Thyroid gland (tissue), 4 donors: ENCODE results near the gene TMEM271. TPM values are rescaled to one million over a fixed set of nuclear protein-coding genes. Genes with fewer than 3 reads are reported as not detected.

Experiments used
- DNase-seq, 2 donors: peaks; one replicate each; pipeline ENCODE4 v3.0.0-alpha.2; 2019
- H3K27ac ChIP-seq, 3 donors: fragments of 200-600 bp; sonication (generic); 1 replicate in 2 of 3; 2 replicates in 1 of 3; pipeline ENCODE4 v1.5.1; 2016 to 2019; ENCODE audit warnings: mild to moderate bottlenecking in 1 of 3, moderate library complexity in 1 of 3
- H3K27me3 ChIP-seq: fragments of 200-600 bp; sonication (generic); one replicate; pipeline ENCODE4 v1.5.1; 2019
- H3K36me3 ChIP-seq, 2 donors: fragments of 200-600 bp; sonication (generic); one replicate each; pipeline ENCODE4 v1.5.1; 2016 to 2019
- H3K4me1 ChIP-seq, 2 donors: fragments of 200-600 bp; sonication (generic); one replicate each; pipeline ENCODE4 v1.5.1; 2017 to 2019
- H3K4me3 ChIP-seq, 3 donors: fragments of 200-600 bp; sonication (generic); replicated peaks in 1 of 3; 1 replicate in 2 of 3; 2 replicates in 1 of 3; pipeline ENCODE4 v1.5.1; 2016; ENCODE audit warnings: mild to moderate bottlenecking in 1 of 3
- H3K9me3 ChIP-seq: fragments of 200-600 bp; sonication (generic); one replicate; pipeline ENCODE4 v1.5.1; 2017
- POLR2A ChIP-seq, 2 donors: fragments of 450-650 bp; IDR thresholded peaks; one replicate each; pipeline ENCODE4 v1.6.1; 2017; ENCODE audit warnings: antibody characterized with exemption in 2 of 2, mild to moderate bottlenecking in 2 of 2, moderate library complexity in 1 of 2
- WGBS, 2 donors: methylation state at CpG; one replicate each; pipeline ENCODE4 v1.1.5; 2017; 5-methylcytosine and 5-hydroxymethylcytosine counted together
- intact Hi-C: fragments of 100-400 bp; cut with DNase I; formaldehyde crosslinking; loops from one replicate; pipeline ENCODE4 v1.15.1; 2023
- total RNA-seq, 4 donors: library from RNA; depleted of rRNA; stranded (reverse); fragments of >200 nt; gene quantifications; one replicate each; pipeline ENCODE4 v1.2.3, GENCODE V29; 2016
- TF ChIP-seq, protein P1 (sequence below), 6 experiments: fragments of 200-600 bp in 3 of 6; fragments of 450-650 bp in 3 of 6; sonication (generic) in 3 of 6; IDR thresholded peaks; one replicate each; pipeline ENCODE4 v1.5.1; 2016 to 2019; ENCODE audit warnings: antibody characterized with exemption in 6 of 6, mild to moderate bottlenecking in 2 of 6, inconsistent platforms in 1 of 6, moderate library complexity in 1 of 6

Gene TMEM271
- total RNA-seq, 4 donors from 2014 or later, result not detected

DNA sequence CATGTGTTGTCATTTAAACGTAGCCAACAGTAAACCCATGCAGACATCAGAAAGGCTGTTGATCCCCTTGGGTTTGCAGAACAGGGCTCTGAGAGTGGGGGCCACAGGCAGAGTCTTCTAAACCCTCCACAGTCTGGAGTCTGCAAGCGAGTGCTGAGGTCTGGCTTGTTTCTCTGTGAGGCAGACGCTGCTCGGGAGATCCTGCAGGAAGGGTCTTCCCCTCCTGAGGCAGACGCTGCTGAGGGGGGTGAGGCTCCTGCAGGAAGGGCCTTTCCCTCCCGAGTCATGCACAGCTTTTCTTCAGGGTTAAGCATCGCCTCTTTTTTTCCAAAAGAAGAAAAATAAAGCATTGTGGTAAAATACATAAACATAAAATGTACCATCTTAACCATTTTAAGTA, 32.1 kb upstream of the TMEM271 start:
- TF ChIP-seq POLR2A (IDR thresholded peaks at IDR 0.05), result no peak
- TF ChIP-seq, protein P1, sequence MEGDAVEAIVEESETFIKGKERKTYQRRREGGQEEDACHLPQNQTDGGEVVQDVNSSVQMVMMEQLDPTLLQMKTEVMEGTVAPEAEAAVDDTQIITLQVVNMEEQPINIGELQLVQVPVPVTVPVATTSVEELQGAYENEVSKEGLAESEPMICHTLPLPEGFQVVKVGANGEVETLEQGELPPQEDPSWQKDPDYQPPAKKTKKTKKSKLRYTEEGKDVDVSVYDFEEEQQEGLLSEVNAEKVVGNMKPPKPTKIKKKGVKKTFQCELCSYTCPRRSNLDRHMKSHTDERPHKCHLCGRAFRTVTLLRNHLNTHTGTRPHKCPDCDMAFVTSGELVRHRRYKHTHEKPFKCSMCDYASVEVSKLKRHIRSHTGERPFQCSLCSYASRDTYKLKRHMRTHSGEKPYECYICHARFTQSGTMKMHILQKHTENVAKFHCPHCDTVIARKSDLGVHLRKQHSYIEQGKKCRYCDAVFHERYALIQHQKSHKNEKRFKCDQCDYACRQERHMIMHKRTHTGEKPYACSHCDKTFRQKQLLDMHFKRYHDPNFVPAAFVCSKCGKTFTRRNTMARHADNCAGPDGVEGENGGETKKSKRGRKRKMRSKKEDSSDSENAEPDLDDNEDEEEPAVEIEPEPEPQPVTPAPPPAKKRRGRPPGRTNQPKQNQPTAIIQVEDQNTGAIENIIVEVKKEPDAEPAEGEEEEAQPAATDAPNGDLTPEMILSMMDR (IDR thresholded peaks at IDR 0.05), result no peak
- H3K36me3 ChIP-seq, result no peaks in the 10 kb centered on the region
- no peaks in the 10 kb centered on the region for H3K27me3 ChIP-seq
- H3K27ac ChIP-seq, result no peak overlapping the region
- H3K4me1 ChIP-seq, result no peaks in the 10 kb centered on the region
- intact Hi-C loops, result no loop called here
- WGBS, 2 donors, result 42 to 50% methylated on average over 7 of the region's 7 CpGs
- H3K9me3 ChIP-seq, result no peaks in the 10 kb centered on the region
- no peak for DNase-seq
- no peak overlapping the region for H3K4me3 ChIP-seq

DNA sequence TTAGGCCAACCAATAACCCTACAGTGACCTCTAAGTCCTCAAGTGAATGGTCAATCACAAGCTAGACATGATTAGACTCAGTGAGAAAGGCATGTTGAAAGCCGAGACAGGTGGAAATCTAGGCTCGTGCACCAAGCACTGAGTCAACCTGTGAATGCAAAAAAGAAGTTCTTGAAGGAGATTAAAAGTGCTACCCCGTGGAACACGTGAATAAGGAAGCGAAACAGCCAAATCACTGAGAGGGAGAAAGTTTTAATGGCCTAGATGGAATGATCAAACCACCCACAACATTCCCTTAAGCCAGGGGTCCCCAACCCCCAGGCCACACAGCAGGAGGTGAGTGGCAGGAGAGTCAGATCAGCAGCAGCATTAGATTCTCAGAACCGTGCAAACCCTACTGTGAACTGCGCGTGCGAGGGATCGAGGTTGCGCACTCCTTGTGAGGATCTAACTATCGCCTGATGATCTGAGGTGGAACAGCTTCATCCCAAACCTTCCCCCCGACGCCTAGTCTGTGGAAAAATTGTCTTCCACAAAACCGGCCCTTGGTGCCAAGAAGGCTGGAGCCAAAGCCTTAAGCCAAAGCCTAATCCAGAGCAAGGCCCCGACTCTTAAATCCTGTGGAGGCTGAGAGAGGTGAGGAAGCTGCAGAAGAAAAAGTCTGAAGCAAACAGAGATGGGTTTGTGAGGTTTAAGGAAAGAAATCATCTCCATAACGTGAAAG, 29.8 kb upstream of the TMEM271 start:
- Histone ChIP-seq H3K27ac (no peak overlapping the region), H3K4me1 (no peaks in the 10 kb centered on the region), H3K27me3 (no peaks in the 10 kb centered on the region), H3K36me3 (no peaks in the 10 kb centered on the region), H3K4me3 (no peak overlapping the region), H3K9me3 (no peaks in the 10 kb centered on the region)
- intact Hi-C loops, result no loop called here
- DNase-seq, result no peak
- WGBS, 2 donors, result 86 to 87% methylated on average over 17 of the region's 17 CpGs
- TF ChIP-seq POLR2A (IDR thresholded peaks at IDR 0.05), result no peak
- TF ChIP-seq, protein P1 (IDR thresholded peaks at IDR 0.05), result no peak

DNA sequence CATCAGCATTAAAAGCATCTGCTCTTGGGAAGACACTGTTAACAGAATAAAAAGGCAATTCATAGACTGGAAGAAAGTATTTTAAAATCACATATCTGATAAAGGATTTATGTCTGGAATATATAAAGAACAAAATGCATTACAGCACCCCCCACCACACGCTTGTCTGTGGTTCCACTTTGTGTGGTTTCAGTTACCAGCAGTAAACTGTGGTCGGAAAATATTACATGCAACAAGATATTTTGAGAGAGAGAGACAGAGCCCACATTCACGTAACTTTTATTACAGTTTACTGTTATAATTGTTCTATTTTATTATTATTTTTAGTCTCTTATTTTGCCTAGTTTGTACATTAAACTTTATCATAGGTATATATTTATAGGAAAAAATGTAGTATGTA, 28.0 kb upstream of the TMEM271 start:
- Histone ChIP-seq H3K4me3 (no peak overlapping the region), H3K27ac (no peak overlapping the region), H3K36me3 (no peaks in the 10 kb centered on the region), H3K9me3 (no peaks in the 10 kb centered on the region), H3K4me1 (no peaks in the 10 kb centered on the region), H3K27me3 (no peaks in the 10 kb centered on the region)
- DNase-seq, result no peak
- 81 to 86% methylated on average over 3 of the region's 3 CpGs for WGBS, 2 donors
- intact Hi-C loops, result no loop called here
- no peak for TF ChIP-seq POLR2A (IDR thresholded peaks at IDR 0.05)

DNA sequence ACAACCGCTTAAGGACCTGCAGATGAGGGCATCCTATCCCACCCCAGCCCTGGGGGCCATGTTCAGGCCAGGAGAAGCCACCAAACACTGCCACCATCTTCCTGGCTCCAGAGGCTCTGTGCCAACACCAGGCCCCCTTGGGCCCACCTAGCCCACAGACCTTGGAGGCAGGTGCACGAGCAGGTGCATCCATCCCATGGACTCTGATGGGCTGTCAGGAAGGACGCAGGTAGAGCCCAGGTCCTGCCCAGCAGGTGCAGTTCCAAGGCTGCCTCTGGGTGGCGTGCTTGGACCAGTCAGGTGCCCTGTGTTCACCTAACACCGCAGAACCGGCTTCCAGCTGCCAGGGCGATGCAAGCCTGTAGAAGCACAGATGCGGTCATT, 26.5 kb upstream of the TMEM271 start:
- Histone ChIP-seq H3K36me3 (no peaks in the 10 kb centered on the region), H3K9me3 (no peaks in the 10 kb centered on the region), H3K27ac (no peak overlapping the region), H3K4me1 (no peaks in the 10 kb centered on the region), H3K4me3 (no peak overlapping the region), H3K27me3 (no peaks in the 10 kb centered on the region)
- peak; percentile 80 to 81 for DNase-seq
- 6 to 13% methylated on average over 2 to 6 of the region's 8 CpGs for WGBS, 2 donors
- intact Hi-C loops, result no loop called here
- no peak for TF ChIP-seq POLR2A (IDR thresholded peaks at IDR 0.05)
- TF ChIP-seq, protein P1 (IDR thresholded peaks at IDR 0.05), result peak; percentile 28 to 74 (median 57)

DNA sequence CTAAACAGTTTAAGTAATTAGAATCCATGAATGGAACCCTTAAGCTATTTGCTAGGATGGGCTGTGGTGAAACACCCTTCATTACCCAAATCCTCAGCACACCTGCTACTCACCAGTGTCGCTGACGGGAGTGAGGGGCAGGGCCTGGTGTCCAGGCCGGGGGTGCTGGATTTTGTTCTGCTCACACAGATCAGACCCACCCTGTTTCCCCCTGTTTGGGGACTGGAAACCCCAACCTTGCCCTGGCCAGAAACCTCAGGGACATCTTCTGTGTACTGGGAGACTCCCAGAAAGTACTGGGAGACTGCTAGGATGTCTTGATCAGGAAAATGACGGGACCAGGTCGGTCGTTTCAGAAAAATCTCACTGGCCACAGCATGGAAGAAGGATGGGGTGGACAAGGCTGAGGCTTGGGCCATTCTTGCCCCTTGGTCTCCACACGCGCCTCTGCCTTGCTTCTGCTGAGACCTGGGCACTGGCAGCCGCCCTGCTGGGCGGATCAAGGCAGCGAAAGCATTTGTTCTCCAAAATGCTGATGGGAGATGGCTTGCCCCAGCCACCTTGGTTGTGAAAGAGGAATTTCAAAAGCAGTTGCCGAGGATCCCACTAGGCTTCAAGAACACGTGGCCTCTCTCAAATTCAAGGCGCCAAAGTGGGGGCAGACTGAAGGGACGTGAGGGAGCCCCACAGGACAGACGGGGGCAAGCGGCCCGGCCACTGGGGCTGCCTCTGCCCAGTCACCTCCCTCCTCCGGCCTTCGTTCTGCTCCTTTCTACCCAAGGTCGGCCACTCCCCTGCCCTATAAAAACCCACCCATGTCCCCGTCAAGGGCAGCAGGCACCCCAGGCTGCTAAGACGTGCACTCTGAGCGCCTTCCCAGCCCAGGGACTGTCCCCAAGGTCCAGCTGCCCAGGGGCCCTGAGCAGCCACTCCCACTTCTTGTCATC, 25.8 kb upstream of the TMEM271 start:
- intact Hi-C loops, result no loop called here
- 80 to 85% methylated on average over 24 of the region's 24 CpGs for WGBS, 2 donors
- Histone ChIP-seq H3K27me3 (no peaks in the 10 kb centered on the region), H3K36me3 (no peaks in the 10 kb centered on the region), H3K9me3 (no peaks in the 10 kb centered on the region), H3K4me3 (no peak overlapping the region), H3K27ac (no peak overlapping the region), H3K4me1 (no peaks in the 10 kb centered on the region)
- DNase-seq, result no peak
- TF ChIP-seq, protein P1 (IDR thresholded peaks at IDR 0.05), result no peak
- no peak for TF ChIP-seq POLR2A (IDR thresholded peaks at IDR 0.05)
